ENCODE measurements around the gene CEP164. TPM values are rescaled to one million over a fixed set of nuclear protein-coding genes. Genes with fewer than 3 reads are reported as not detected.

Gene CEP164
- total RNA-seq, 1 donor from 2014 or later: 28.8 TPM

GRCh38 chr11:117356126-117356890 lies 28.7 kb downstream of the CEP164 start:
- DNase-seq (ENCODE audit: low read depth, low spot score): no peak

GRCh38 chr11:117361432-117361831 lies 33.8 kb downstream of the CEP164 start:
- DNase-seq (ENCODE audit: low read depth, low spot score): no peak

GRCh38 chr11:117366248-117366647 lies 38.6 kb downstream of the CEP164 start:
- no peak for DNase-seq (ENCODE audit: low read depth, low spot score)

DNA sequence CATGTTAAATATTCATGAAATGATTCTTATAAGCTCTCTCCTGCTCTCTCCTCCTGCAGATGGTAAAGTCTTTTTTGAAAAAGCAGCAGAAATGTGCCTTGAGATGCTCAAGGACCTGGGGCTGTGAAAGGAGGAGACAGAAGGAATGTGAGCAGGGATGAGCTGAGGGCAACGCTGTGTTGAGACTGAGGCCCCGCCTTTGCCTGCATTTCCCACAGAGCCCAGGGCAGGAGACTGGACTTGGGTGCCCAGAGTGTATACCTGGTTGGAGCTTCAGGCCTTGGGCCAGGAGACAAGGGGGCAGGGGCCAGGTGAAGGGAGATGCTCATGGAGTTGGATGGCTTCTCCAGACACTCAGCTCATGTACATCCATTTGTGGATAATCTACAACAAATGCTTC lies 39.2 kb downstream of the CEP164 start:
- DNase-seq (ENCODE audit: low read depth, low spot score): no peak

- DNase-seq (ENCODE audit: low read depth, low spot score): no peak
Observed at GRCh38 chr11:117369534-117369933, 41.9 kb downstream of the CEP164 start.

DNA sequence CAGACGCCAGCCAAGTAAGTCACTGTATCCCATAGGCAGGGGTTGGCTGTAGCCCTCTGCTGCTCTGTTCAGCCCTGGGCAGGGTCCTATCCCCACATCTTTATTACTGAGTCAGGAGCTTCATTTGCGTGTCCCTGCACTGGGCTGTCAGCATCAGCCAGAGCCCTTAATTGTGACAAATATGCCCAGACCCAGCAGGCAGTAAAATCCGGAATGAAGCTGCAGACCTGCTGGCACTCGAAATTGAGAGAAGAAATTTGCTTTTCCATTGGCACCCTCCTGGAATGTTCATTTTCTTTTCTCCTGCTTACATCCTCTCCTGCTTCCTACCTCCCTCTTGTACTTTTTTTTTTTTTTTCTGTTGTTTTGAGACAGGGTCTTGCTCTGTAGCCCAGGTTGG lies 43.8 kb downstream of the CEP164 start:
- no peak for DNase-seq (ENCODE audit: low read depth, low spot score)

DNA sequence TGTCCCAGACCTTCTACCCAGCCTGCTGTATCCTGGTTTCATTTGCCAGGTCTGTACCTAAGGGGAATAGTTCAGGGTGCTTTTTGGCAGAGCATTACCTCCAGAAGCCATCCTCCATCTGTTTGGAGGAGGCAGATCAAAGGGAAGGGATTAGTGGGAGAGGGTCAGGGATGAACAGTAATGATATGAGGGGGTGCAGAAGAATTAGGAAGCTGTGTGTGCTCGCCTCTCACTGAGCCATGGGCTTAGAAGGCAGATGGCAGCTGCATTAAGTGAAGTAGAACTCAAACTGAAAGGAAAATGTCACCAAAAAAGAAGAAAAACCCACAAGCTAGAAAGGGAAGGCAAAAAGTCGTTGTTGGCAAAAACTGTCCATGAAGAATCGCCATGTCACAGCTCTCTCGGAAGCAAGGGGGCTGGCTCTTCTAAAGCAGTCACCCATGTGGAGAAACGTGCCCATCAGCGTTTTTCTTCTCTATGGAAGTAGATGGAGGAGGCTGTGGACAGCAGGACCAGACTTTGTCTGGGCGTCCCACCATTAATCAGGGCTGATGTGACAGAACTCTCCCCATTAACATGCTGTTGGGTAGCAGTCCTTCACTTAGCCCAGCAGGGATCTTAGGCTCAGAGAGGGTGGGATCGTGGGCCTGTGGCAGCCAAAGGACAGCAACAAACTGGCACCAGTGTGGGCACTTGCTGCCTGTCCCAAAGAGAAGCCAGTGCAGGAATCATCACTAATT lies 46.8 kb downstream of the CEP164 start:
- no peak for DNase-seq (ENCODE audit: low read depth, low spot score)

DNA sequence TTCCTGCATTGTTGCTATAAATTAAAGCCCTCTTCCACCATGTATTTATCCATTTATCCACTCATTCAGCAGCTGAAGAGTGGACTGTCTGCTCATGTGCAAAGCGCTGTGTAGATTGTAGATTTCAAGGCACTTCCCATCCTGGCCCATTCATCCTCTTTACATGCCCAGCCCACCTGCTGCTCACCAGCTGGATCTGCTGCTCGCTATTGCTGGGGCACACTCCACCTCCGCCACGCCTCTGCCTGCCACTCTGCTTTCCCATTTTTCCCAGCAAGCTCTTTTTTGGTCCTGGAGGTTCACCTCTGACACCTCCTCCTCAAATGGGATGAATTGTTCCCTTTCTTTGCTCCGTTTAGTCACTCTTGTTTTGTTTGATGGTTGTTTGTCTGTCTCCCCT lies 48.3 kb downstream of the CEP164 start:
- DNase-seq (ENCODE audit: low read depth, low spot score): no peak

DNA sequence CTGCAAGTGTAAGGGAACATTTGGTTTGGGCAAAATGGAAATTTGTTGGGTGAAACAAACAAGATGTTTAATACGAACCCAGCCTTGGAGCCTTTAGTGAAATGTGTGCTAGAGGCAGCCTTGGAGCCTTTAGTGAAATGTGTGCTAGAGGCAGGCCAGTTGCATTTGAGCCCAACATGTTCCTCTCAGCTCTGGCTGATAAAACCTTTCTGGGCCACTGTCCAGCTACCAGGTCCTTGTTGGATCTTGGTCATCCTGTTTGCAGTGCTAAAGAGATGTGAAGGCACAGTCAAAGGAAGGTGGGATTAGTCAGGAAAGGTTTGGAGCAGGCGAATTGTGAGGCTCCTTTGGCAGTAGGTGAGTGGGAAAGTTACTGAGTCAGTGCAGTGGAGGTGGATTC lies 48.9 kb downstream of the CEP164 start:
- DNase-seq (ENCODE audit: low read depth, low spot score): no peak

DNA sequence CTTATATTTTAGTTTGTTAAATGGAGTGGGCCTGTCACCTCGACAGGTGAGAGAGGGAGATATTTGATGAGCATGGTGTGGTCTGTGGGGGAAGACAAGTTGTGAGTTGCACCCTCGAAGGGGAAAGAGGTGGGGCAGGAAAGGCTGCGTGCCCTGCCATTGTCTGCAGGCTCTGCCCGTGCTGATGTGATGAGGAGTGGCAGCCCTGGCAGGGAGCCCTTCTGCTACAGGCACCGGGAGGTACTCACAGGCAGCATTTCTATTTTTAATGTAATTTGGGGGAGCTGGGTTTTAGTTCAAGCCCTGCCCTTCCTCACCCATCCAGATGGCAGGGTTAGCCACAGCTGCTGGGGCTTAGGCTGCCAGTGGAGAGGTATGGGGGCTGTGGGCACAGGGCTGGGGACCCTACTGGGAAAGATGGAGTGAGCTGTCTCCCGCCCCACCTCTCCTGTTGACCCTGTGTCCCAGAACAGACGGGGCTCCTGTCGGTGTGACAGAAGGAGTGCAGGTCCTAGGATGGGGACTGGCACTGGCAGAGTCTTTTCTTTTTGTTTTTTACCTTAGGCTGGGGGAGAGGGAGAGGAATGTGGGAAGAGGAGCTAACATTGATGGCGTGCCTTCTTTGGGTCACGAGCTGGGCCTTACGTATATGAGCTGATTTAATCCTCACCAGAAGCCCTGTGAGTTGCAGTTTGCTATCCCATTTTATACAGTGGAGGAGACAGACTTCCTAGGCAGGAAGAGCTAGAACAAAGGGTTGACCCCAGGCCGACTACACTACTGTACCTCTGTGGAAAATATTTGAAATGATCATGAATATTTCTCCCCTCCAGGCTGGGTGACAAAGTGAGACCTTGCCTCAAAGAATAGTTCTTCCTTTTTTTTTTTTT lies 51.6 kb downstream of the CEP164 start:
- DNase-seq (ENCODE audit: low read depth, low spot score): peak; percentile 59

DNA sequence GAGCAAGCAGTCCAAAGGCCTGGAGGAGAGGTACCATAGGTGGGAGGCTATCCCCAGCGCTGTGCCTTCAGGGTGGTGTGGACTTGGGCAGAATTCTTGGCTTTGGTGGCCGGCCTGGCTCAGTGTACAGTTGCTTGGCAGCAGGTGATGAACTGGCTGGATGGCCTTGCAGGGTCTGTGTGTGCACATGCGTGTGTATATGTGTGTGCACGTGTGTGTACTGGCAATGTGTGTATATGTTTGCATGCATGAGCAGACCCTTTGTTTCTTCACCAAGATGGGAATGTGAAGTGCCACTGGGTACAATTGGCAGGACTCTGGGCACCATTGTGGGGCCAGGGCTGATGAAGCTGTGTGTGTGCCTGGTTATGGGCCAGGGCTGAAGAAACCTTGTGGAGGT lies 53.0 kb downstream of the CEP164 start:
- DNase-seq (ENCODE audit: low read depth, low spot score): no peak

DNA sequence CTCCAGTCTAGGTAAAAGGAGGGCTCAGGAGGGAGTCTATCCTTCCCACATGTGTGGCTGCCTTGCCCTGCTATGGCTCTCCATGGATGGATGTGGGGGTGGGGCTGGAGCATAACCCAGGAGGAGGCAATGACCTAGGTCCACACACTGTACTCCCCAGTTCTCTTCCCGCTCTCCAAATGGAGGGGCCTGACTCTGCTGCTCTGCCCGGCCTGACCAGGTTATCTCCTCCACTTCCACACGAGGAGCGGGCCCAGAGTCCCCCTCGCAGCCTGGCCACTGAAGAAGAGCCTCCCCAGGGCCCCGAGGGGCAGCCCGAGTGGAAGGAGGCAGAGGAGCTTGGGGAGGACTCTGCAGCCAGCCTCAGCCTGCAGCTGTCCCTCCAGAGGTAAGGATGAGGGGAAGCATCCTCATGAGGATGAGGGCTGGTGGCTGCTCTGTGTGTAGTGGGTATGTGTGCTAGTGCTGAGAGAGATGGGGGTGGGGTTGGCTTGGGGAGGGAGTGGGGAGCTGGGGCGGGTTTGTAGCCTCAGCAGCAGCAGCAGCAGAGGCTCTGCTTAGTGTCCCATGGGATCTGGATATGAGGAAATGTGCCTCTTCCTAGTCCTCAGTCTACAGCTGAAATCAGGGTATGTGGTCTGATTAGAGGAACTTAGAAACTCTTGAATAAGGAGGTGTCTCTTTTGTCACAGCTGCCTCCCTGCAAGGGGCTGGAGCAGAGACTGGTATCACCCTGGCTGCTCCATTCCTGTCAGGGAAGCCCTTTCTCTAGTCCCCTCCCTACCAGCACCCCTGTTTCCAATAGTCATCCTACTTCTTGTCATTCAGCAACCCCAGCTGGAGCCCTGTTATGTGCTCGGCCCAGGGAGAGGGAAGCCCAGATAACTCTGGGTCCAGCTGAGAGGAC lies 54.1 kb downstream of the CEP164 start:
- DNase-seq (ENCODE audit: low read depth, low spot score): no peak

GRCh38 chr11:117382746-117383145 lies 55.1 kb downstream of the CEP164 start:
- no peak for DNase-seq (ENCODE audit: low read depth, low spot score)

DNA sequence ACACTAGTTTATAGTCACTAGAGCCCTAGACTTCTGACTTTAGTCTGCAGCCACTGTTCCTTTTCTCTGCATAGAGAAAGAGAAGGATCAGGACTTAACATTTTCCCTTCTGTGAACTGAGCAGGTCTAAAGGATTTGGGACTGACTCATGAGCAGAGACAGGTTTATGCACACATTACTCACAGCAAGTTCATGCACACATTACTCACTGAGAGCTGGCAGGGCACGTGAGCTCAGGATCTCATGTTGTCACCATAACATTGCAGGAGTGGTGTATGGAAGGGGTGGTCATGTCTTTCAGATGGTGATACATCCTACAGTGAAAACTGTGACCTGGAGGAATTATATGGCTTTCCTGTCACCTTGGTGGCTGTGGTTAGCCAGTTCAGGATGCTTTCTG lies 56.4 kb downstream of the CEP164 start:
- DNase-seq (ENCODE audit: low read depth, low spot score): no peak

GRCh38 chr11:117385471-117385870 lies 57.8 kb downstream of the CEP164 start:
- no peak for DNase-seq (ENCODE audit: low read depth, low spot score)

- no peak for DNase-seq (ENCODE audit: low read depth, low spot score)
Observed at GRCh38 chr11:117385906-117386305, 58.3 kb downstream of the CEP164 start.

GRCh38 chr11:117387992-117388755 lies 60.5 kb downstream of the CEP164 start:
- no peak for DNase-seq (ENCODE audit: low read depth, low spot score)

GRCh38 chr11:117390743-117391142 lies 63.1 kb downstream of the CEP164 start:
- no peak for DNase-seq (ENCODE audit: low read depth, low spot score)

GRCh38 chr11:117391181-117391580 lies 63.5 kb downstream of the CEP164 start:
- no peak for DNase-seq (ENCODE audit: low read depth, low spot score)

DNA sequence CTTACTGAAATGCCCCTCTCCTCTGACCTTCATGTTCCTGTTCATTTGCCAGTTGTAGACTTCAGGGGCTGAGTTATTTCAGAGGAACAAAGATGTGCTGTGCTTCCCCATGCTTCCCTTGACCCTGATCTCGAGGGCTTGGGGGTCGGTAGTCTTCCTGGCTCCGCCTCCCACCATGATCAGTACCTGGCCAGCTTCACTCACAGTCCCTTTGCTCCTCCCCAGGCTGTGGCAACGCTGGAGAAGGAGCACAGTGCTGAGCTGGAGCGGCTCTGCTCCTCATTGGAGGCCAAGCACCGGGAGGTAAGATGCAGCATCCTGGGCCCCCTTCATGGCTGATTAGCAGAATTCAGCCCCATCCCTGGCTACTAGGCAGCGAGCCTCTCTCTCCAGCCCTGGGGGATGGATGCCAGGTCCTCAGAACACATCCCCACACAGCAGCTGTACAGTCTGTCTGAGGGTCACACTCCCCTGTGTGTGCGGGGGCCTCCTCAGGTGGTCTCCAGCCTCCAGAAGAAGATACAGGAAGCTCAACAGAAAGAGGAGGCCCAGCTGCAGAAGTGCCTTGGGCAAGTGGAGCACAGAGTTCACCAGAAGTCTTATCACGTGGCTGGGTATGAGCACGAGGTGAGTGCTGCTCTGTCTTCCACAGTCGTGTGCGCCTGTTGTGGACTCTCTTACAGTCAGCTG lies 64.5 kb downstream of the CEP164 start:
- no peak for DNase-seq (ENCODE audit: low read depth, low spot score)
